HEK293 (cell line): ENCODE measurements around the gene SCRN2.

Experiments used
- CTCF ChIP-seq: fragments of 450-650 bp; formaldehyde crosslinking; IDR thresholded peaks from 2 replicates; pipeline ENCODE4 v1.5.1; 2016; ENCODE audit warnings: missing biosample characterization, missing genetic modification characterization
- KLF10 ChIP-seq: fragments of 450-650 bp; IDR thresholded peaks from 2 replicates; pipeline ENCODE4 v1.5.1; 2018; ENCODE audit warnings: missing biosample characterization, mild to moderate bottlenecking, missing genetic modification characterization
- WT1 ChIP-seq: fragments of 450-650 bp; formaldehyde crosslinking; IDR thresholded peaks from 2 replicates; pipeline ENCODE4 v1.5.1; 2016; ENCODE audit warnings: missing biosample characterization, missing genetic modification characterization
- YY1 ChIP-seq: fragments of 450-650 bp; formaldehyde crosslinking; IDR thresholded peaks from 2 replicates; pipeline ENCODE4 v1.5.1; 2018; ENCODE audit warnings: missing biosample characterization, missing genetic modification characterization
- ZBTB1 ChIP-seq: fragments of 450-650 bp; formaldehyde crosslinking; IDR thresholded peaks from 2 replicates; pipeline ENCODE4 v1.5.1; 2016; ENCODE audit warnings: missing biosample characterization, missing genetic modification characterization
- ZBTB20 ChIP-seq: fragments of 450-650 bp; formaldehyde crosslinking; IDR thresholded peaks from 2 replicates; pipeline ENCODE4 v1.5.1; 2016; ENCODE audit warnings: missing biosample characterization, missing genetic modification characterization
- ZBTB26 ChIP-seq: fragments of 450-650 bp; formaldehyde crosslinking; optimal IDR thresholded peaks from 2 replicates; pipeline ENCODE3; 2016; ENCODE audit warnings: missing biosample characterization, mild to moderate bottlenecking, missing genetic modification characterization
- ZBTB49 ChIP-seq: fragments of 450-650 bp; formaldehyde crosslinking; IDR thresholded peaks from 2 replicates; pipeline ENCODE4 v1.5.1; 2016; ENCODE audit warnings: missing biosample characterization, missing genetic modification characterization, low read depth
- ZNF121 ChIP-seq: fragments of 450-650 bp; formaldehyde crosslinking; IDR thresholded peaks from 2 replicates; pipeline ENCODE4 v1.5.1; 2016; ENCODE audit warnings: missing biosample characterization, missing genetic modification characterization
- ZNF501 ChIP-seq: fragments of 450-650 bp; formaldehyde crosslinking; IDR thresholded peaks from 2 replicates; pipeline ENCODE4 v1.5.1; 2016; ENCODE audit warnings: missing biosample characterization, missing genetic modification characterization
- ZNF580 ChIP-seq: fragments of 450-650 bp; formaldehyde crosslinking; IDR thresholded peaks from 2 replicates; pipeline ENCODE4 v1.5.1; 2016; ENCODE audit warnings: missing biosample characterization, missing genetic modification characterization
- ZNF626 ChIP-seq: fragments of 450-650 bp; sonication (Bioruptor Pico); formaldehyde crosslinking; IDR thresholded peaks from 2 replicates; pipeline ENCODE4 v1.5.1; 2018; ENCODE audit warnings: missing biosample characterization, missing genetic modification characterization, inconsistent platforms
- ZSCAN5A ChIP-seq: fragments of 450-650 bp; formaldehyde crosslinking; IDR thresholded peaks from 2 replicates; pipeline ENCODE4 v1.5.1; 2016; ENCODE audit warnings: missing biosample characterization, missing genetic modification characterization

- TF ChIP-seq CTCF (no peak), ZNF626 (tag by site-specific recombination) (no peak), ZNF121 (tag by site-specific recombination) (no peak), ZNF580 (no peak), ZBTB49 (tag by site-specific recombination) (no peak), ZBTB26 (no peak), KLF10 (no peak), ZSCAN5A (tag by site-specific recombination) (no peak), YY1 (no peak), ZBTB20 (tag by site-specific recombination) (no peak), ZBTB1 (tag by site-specific recombination) (no peak), ZNF501 (no peak), WT1 (tag by site-specific recombination) (no peak)
Measured at GRCh38 chr17:47857551-47858455, 16.7 kb upstream of the SCRN2 start.
